B cell (primary cell): Measurements from ENCODE around the gene TRIM16. TPM values are rescaled to one million over a fixed set of nuclear protein-coding genes. Genes with fewer than 3 reads are reported as not detected.

Experiments
- ATAC-seq: fragments of 200-7000 bp; cut with Tn5 transposase; one replicate; pipeline ENCODE4 v1.10.0; 2021; ENCODE audit warnings: low read depth, mild to moderate bottlenecking, moderate number of reproducible peaks, moderate library complexity
- CTCF ChIA-PET: fragments of 350-600 bp; sonication (Branson Sonifier 250); formaldehyde crosslinking; loops from one replicate; lab custom pipeline; 2021; ENCODE audit warnings: antibody characterized with exemption, inconsistent platforms; lab: Charles Lee
- POLR2A ChIA-PET: fragments of 350-600 bp; sonication (Branson Sonifier 250); formaldehyde crosslinking; loops from one replicate; lab custom pipeline; 2021; ENCODE audit warnings: antibody characterized with exemption; lab: Charles Lee
- DNase-seq: peaks from one replicate; pipeline ENCODE4 v3.0.0; 2013
- H2AFZ ChIP-seq: 2 replicates; pipeline ENCODE4 v1.6.1; 2012; ENCODE audit warnings: mild to moderate bottlenecking, low read depth, low read length; ENCODE audit not compliant: insufficient read depth, poor library complexity, severe bottlenecking
- H3K27ac ChIP-seq, 2 donors: 1 replicate in 1 of 2; 2 replicates in 1 of 2; pipeline ENCODE4 v1.5.1; 2012 to 2013; ENCODE audit warnings: low read length in 2 of 2, mild to moderate bottlenecking in 2 of 2, moderate library complexity in 1 of 2
- H3K27me3 ChIP-seq, 4 experiments: fragments of 200-600 bp in 1 of 4; sonication (generic) in 1 of 4; replicated peaks in 1 of 4; 1 replicate in 2 of 4; 2 replicates in 2 of 4; pipeline versions ENCODE4 v1.6.1 to v1.7.0; 2013 to 2016; ENCODE audit warnings: low read length in 3 of 4, mild to moderate bottlenecking in 2 of 4, mixed read lengths in 1 of 4, moderate library complexity in 1 of 4; ENCODE audit not compliant: insufficient read depth in 4 of 4, control insufficient read depth in 3 of 4; ENCODE audit errors: control extremely low read depth in 1 of 4
- H3K36me3 ChIP-seq, 2 experiments: replicated peaks in 1 of 2; 1 replicate in 1 of 2; 2 replicates in 1 of 2; pipeline versions ENCODE4 v1.6.1 to v1.7.1; 2013; ENCODE audit warnings: low read length in 1 of 2; ENCODE audit not compliant: insufficient read depth in 2 of 2, control insufficient read depth in 1 of 2; ENCODE audit errors: control extremely low read depth in 1 of 2, extremely low read depth in 1 of 2
- H3K4me1 ChIP-seq, 2 donors: fragments of 200-600 bp in 1 of 2; sonication (generic) in 1 of 2; 1 replicate in 1 of 2; 2 replicates in 1 of 2; pipeline versions ENCODE4 v1.5.1 to v1.6.1; 2013 to 2017; ENCODE audit warnings: low read length in 2 of 2; ENCODE audit not compliant: control insufficient read depth in 2 of 2, insufficient read depth in 2 of 2
- H3K4me2 ChIP-seq: replicated peaks from 2 replicates; pipeline ENCODE3; 2012; ENCODE audit warnings: mild to moderate bottlenecking, low read depth, low read length; ENCODE audit not compliant: poor library complexity, severe bottlenecking
- H3K4me3 ChIP-seq, 5 experiments: fragments of 200-600 bp in 1 of 5; sonication (generic) in 1 of 5; 1 replicate in 3 of 5; 2 replicates in 2 of 5; pipeline versions ENCODE4 v1.5.1 to v1.7.0; 2011 to 2016; ENCODE audit warnings: low read length in 4 of 5, mild to moderate bottlenecking in 4 of 5, low read depth in 2 of 5, control low read depth in 1 of 5, moderate library complexity in 1 of 5; ENCODE audit not compliant: insufficient read depth in 1 of 5; ENCODE audit errors: control extremely low read depth in 1 of 5, extremely low read depth in 1 of 5
- H3K79me2 ChIP-seq: fragments of 200-600 bp; sonication (generic); one replicate; pipeline ENCODE4 v1.6.0; 2016; ENCODE audit warnings: low read length; ENCODE audit not compliant: control insufficient read depth, insufficient read depth
- H3K9ac ChIP-seq: fragments of 200-600 bp; sonication (generic); 2 replicates; pipeline ENCODE4 v1.6.1; 2017; ENCODE audit warnings: mild to moderate bottlenecking, low read length, moderate library complexity
- H3K9me3 ChIP-seq, 3 donors: one replicate each; pipeline versions ENCODE4 v1.6.1 to v1.7.1; 2013; ENCODE audit warnings: low read length in 2 of 3; ENCODE audit not compliant: control insufficient read depth in 2 of 3, insufficient read depth in 1 of 3; ENCODE audit errors: control extremely low read depth in 1 of 3
- H4K20me1 ChIP-seq: 2 replicates; pipeline ENCODE4 v1.6.0; 2012; ENCODE audit warnings: mild to moderate bottlenecking, low read length; ENCODE audit not compliant: insufficient read depth, control insufficient read depth, poor library complexity, severe bottlenecking
- H3K27ac Mint-ChIP-seq: one replicate; pipeline ENCODE4 v1.8.0; 2021; ENCODE audit warnings: mixed read lengths
- H3K27me3 Mint-ChIP-seq: one replicate; pipeline ENCODE4 v1.8.0; 2021; ENCODE audit warnings: mixed read lengths
- H3K4me1 Mint-ChIP-seq: one replicate; pipeline ENCODE4 v1.8.0; 2021; ENCODE audit warnings: mixed read lengths
- H3K4me3 Mint-ChIP-seq: one replicate; pipeline ENCODE4 v1.8.0; 2021; ENCODE audit warnings: mixed read lengths
- H3K9me3 Mint-ChIP-seq: one replicate; pipeline ENCODE4 v1.8.0; 2022; ENCODE audit warnings: mixed read lengths; ENCODE audit not compliant: insufficient read depth
- EZH2 ChIP-seq: IDR thresholded peaks from 2 replicates; pipeline ENCODE4 v1.6.1; 2012; ENCODE audit warnings: borderline replicate concordance, low read depth, mild to moderate bottlenecking, moderate library complexity, low read length; ENCODE audit not compliant: insufficient read depth, poor library complexity, severe bottlenecking
- WGBS: methylation state at CpG from one replicate; pipeline ENCODE4 v1.1.5; 2013; ENCODE audit warnings: missing lambda C conversion rate; ENCODE audit not compliant: insufficient coverage; 5-methylcytosine and 5-hydroxymethylcytosine counted together
- intact Hi-C: fragments of 100-400 bp; cut with micrococcal nuclease; formaldehyde crosslinking; loops from one replicate; pipeline ENCODE4 v1.10.0; 2022
- polyA plus RNA-seq: library from polyadenylated mRNA; depleted of rRNA; stranded (reverse); fragments of >200 nt; gene quantifications from 2 replicates; pipeline ENCODE4 v1.2.3, GENCODE V29; 2012
- total RNA-seq, 2 donors: library from RNA; stranded (reverse); fragments of 120-200 nt in 1 of 2; gene quantifications; 1 replicate in 1 of 2; 2 replicates in 1 of 2; pipeline versions ENCODE4 v1.2.3 to v1.2.4, GENCODE V29; 2013 to 2022
- TF ChIP-seq, protein P1 (sequence below): fragments of 200-600 bp; IDR thresholded peaks from one replicate; pipeline ENCODE4 v1.8.0; 2022; ENCODE audit warnings: antibody characterized with exemption, mild to moderate bottlenecking

Gene TRIM16
- total and polyA plus RNA-seq, 2 donors (not counting 1 experiment from before 2014, with no cell fraction given), result 5.6 to 7.8 TPM

DNA sequence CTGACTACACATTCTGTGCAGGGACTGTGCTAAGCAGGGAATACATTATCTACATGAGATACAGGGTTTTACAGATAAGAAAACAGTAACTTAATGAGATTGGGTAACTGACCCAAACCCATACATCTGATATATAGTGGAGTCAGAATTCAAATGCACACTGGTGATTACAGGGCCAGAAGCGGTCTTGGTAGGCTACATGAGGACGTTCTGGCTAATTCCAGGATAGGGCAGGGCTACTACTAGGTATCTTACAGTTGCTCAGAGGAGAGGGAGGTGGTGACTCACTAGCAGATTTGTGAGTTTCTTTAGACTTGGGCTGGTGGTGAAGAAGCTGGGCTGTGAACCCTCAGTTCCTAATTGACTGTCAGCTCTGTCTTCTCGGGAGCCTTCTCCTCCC, 21.4 kb downstream of the TRIM16 start:
- ChIA-PET CTCF (no interaction called here), POLR2A (no interaction called here)
- no peaks in the 10 kb centered on the region for H3K27me3 ChIP-seq
- no peak overlapping the region for H2AFZ ChIP-seq
- no peak for TF ChIP-seq EZH2
- TF ChIP-seq, protein P1, sequence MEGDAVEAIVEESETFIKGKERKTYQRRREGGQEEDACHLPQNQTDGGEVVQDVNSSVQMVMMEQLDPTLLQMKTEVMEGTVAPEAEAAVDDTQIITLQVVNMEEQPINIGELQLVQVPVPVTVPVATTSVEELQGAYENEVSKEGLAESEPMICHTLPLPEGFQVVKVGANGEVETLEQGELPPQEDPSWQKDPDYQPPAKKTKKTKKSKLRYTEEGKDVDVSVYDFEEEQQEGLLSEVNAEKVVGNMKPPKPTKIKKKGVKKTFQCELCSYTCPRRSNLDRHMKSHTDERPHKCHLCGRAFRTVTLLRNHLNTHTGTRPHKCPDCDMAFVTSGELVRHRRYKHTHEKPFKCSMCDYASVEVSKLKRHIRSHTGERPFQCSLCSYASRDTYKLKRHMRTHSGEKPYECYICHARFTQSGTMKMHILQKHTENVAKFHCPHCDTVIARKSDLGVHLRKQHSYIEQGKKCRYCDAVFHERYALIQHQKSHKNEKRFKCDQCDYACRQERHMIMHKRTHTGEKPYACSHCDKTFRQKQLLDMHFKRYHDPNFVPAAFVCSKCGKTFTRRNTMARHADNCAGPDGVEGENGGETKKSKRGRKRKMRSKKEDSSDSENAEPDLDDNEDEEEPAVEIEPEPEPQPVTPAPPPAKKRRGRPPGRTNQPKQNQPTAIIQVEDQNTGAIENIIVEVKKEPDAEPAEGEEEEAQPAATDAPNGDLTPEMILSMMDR, result no peak
- Mint-ChIP-seq H3K27me3 (no peaks in the 10 kb centered on the region), H3K27ac (no peak overlapping the region), H3K9me3 (no peaks in the 10 kb centered on the region), H3K4me3 (no peak overlapping the region), H3K4me1 (peaks cover 7% of the 10 kb centered on the region)
- no peak overlapping the region for H3K4me3 ChIP-seq
- H3K79me2 ChIP-seq, result no peaks in the 10 kb centered on the region
- WGBS, result 87% methylated on average over 3 of the region's 3 CpGs
- H3K4me1 ChIP-seq, result no peaks in the 10 kb centered on the region
- ATAC-seq (no peak), DNase-seq (no peak)
- no peak overlapping the region for H3K4me2 ChIP-seq
- no peak overlapping the region for H3K9ac ChIP-seq
- H3K9me3 ChIP-seq, result no peaks in the 10 kb centered on the region
- intact Hi-C loops, result no loop called here
- H3K27ac ChIP-seq, result no peak overlapping the region
- H4K20me1 ChIP-seq, result no peaks in the 10 kb centered on the region
- H3K36me3 ChIP-seq, result no peaks in the 10 kb centered on the region

- Histone ChIP-seq H3K27me3 (no peaks in the 10 kb centered on the region), H3K4me1 (no peaks in the 10 kb centered on the region), H3K79me2 (no peaks in the 10 kb centered on the region), H3K27ac (no peak overlapping the region), H4K20me1 (no peaks in the 10 kb centered on the region), H3K4me3 (no peak overlapping the region), H2AFZ (no peak overlapping the region), H3K9ac (no peak overlapping the region), H3K4me2 (no peak overlapping the region), H3K9me3 (no peaks in the 10 kb centered on the region), H3K36me3 (no peaks in the 10 kb centered on the region)
- 95% methylated on average over 2 of the region's 3 CpGs for WGBS
- H3K4me3 Mint-ChIP-seq, result no peak overlapping the region
- intact Hi-C loops, result no loop called here
- ATAC-seq (no peak), DNase-seq (no peak)
- TF ChIP-seq, protein P1, result no peak
- TF ChIP-seq EZH2, result no peak
- no peaks in the 10 kb centered on the region for H3K27me3 Mint-ChIP-seq
- H3K27ac Mint-ChIP-seq, result no peak overlapping the region
- ChIA-PET CTCF (no interaction called here), POLR2A (no interaction called here)
- H3K9me3 Mint-ChIP-seq, result no peaks in the 10 kb centered on the region
- peaks cover 7% of the 10 kb centered on the region for H3K4me1 Mint-ChIP-seq
Observed at GRCh38 chr17:15660077-15660476, 24.0 kb downstream of the TRIM16 start.
